GM12865 (cell line): ENCODE measurements around the gene REC114.
"Not testable (repeated sequence)": the region's sequence is repeated elsewhere in the genome, so short reads cannot be mapped to it uniquely, and the experiment has no call there.

Experiments
- DNase-seq: peaks from one replicate; pipeline ENCODE4 v3.0.0; 2010; ENCODE audit warnings: low read depth
- H3K4me3 ChIP-seq: 2 replicates; pipeline ENCODE4 v1.5.1; 2011; ENCODE audit warnings: mild to moderate bottlenecking, low read depth, low read length, control low read depth
- TF ChIP-seq, protein P1 (sequence below): IDR thresholded peaks from 2 replicates; pipeline ENCODE4 v1.5.1; 2011; ENCODE audit warnings: low read length, control low read depth, low read depth, inconsistent platforms; ENCODE audit not compliant: insufficient read depth; ENCODE audit errors: missing control alignments

Gene REC114

DNA sequence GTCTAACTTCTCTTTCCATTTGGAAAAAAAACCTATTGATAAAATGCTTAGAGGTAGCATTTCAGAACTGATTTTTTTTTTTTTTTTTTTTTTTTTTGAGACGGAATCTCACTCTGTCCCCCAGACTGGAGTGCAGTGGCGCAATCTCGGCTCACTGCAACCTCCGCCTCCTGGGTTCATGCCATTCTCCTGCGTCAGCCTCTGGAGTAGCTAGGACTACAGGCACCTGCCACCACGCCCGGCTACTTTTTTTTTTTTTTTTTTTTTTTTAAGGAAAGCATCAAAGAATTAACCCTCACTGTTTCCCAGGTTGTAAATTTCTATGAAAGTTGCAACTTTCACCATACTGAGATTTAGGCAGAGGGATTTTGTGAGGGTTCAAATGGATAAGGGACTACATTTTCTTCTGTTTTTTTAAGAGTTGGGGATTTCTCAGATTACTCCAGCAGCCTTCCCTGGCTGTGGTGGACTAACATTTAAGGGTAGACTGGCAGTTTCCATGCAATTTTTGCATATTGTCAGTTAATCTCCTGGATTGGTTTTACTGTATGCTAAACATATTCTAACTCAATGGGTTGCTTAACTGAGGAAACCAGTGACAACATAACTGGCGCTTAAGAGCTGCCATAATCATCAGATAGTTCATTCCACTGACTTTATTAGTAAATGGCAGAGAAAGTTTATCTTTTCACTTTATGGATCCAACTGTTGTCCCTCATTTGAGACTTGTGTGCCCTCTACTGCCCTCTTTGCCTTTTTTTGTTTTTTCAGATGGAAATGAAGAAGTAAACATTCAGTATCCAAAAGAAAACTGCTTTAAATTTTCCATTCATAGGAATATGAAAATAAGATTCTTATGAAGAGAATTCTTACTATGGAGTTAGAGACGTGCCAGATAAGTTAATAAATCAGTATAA is 96.5 kb downstream of the REC114 start:
- no peak overlapping the region for H3K4me3 ChIP-seq
- no peak for DNase-seq
- TF ChIP-seq, protein P1, sequence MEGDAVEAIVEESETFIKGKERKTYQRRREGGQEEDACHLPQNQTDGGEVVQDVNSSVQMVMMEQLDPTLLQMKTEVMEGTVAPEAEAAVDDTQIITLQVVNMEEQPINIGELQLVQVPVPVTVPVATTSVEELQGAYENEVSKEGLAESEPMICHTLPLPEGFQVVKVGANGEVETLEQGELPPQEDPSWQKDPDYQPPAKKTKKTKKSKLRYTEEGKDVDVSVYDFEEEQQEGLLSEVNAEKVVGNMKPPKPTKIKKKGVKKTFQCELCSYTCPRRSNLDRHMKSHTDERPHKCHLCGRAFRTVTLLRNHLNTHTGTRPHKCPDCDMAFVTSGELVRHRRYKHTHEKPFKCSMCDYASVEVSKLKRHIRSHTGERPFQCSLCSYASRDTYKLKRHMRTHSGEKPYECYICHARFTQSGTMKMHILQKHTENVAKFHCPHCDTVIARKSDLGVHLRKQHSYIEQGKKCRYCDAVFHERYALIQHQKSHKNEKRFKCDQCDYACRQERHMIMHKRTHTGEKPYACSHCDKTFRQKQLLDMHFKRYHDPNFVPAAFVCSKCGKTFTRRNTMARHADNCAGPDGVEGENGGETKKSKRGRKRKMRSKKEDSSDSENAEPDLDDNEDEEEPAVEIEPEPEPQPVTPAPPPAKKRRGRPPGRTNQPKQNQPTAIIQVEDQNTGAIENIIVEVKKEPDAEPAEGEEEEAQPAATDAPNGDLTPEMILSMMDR: no peak

DNA sequence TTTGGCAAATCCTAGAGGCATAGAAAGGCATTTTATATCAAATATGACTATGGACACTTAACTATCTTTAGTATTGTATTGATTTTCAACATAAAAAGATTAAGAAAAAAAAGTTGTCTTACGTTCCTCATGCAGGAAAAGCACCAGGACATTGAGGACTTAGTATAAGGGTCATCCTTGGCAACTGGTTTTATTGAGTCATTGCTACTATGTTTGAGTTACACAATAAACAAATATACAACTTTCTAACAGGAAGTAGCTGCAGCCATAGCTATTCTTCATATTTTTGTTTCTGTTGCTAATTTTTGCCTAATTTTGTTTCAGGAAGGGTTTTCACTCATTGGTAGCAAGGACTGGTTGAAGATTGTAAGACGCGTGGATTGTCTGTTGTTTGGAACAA is 97.2 kb downstream of the REC114 start:
- H3K4me3 ChIP-seq: no peak overlapping the region
- TF ChIP-seq, protein P1: no peak
- no peak for DNase-seq

DNA sequence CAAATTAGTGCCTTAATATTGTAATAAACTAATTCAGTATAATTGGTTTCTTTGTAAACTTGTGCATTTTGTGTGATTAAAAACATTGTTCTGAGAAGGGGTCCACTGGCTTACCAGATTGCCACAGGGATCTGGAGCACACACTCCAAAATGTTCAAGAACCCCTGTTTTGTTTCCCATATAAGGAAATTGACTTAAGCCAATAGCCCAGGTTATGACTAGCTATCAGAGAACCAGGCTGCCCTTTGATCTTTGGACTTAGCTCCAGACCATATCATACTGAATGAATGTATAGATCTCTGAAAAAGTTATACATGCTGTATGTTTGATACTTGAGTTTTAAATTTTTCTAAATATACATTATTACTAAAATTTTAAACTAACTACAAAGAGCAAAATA is 98.5 kb downstream of the REC114 start:
- TF ChIP-seq, protein P1: no peak
- no peak for DNase-seq
- H3K4me3 ChIP-seq: no peak overlapping the region

DNA sequence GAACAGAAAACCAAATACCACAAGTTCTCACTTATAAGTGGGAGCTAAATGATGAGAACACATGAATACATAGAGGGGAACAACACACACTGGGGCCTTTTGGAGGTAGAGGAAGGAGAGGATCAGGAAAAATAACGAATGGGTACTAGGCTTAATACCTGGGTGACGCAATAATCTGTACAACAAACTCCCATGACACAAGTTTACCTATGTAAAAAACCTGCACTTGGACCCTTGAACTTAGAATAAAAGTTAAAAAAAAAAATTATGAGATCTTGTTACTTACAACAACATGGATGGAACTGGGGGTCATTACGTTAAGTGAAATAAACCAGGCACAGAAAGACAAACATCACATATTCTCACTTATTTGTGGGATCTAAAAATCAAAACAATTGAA is 106.0 kb downstream of the REC114 start:
- not testable (repeated sequence) for DNase-seq, H3K4me3 ChIP-seq

DNA sequence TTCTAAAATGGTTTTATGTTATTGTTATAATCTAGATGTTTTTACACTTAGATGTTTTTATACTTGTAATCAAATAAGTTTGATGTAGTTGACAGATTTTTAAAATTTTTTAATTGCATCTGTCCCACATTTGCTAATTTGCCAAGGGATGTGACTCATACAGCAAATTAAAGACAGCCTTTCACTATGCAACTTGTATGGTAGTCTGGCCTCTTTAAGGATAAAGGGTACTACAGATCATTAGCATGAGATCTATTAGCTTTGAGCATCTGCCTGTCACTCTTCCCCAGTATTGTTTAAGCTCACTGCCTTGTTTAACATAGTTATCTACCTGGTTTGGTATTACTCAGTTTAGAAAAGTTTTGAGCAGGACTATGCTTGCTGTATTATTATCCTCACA is 107.2 kb downstream of the REC114 start:
- DNase-seq: no peak
- TF ChIP-seq, protein P1: no peak
- H3K4me3 ChIP-seq: no peak overlapping the region

DNA sequence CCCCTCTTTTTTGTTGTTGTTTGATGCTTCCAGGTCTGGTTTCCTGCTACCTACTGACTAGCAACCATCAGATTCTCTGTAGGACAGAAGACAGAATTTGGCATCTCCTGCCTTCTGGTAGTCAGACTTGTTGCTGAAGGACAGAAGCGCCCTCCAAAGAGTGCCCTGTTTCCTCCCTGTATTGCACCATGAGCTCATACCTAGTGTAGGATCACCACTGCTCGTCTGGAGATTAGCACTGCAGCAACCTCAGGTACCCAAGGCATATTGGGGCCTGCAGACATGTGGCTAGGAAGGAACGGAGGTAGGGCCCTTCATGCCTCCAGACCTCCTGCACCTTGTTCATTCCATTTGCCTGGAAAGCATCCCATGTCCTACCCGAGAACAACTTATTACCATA is 112.1 kb downstream of the REC114 start:
- no peak overlapping the region for H3K4me3 ChIP-seq
- TF ChIP-seq, protein P1: no peak
- no peak for DNase-seq

DNA sequence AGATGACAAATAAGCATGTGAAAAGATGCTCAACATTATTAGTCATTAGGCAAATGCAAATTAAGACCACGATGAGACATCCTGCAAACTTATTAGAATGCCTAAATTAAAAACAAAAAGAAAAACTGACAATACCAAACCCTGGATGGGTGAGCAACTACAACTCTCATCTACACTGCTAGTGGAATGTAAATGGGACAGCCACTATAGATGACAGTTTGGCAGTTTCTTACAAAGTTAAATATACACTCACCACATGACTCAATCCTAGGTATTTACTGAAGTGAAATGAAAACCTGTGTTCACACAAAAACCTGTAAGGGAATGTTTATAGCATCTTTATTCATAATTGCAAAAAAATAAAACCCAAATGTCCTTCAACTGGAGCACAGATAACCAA is 115.6 kb downstream of the REC114 start:
- TF ChIP-seq, protein P1: no peak
- no peak for DNase-seq
- no peak overlapping the region for H3K4me3 ChIP-seq
